RWPE1 (cell line): ENCODE measurements around the gene PLA2G2F.

Experiments used
- CTCF ChIA-PET: fragments of 350-600 bp; sonication (Branson Sonifier 250); formaldehyde crosslinking; extraction: SDS; loops from one replicate; lab custom pipeline; 2021; lab: Yijun Ruan, JAX
- POLR2A ChIA-PET: fragments of 400-600 bp; formaldehyde crosslinking; extraction: SDS; loops from one replicate; lab custom pipeline; 2020; ENCODE audit warnings: antibody characterized with exemption; ENCODE audit not compliant: low non-redundant PET; lab: Yijun Ruan, JAX
- DNase-seq: peaks from one replicate; pipeline ENCODE4 v3.0.0; 2012; ENCODE audit warnings: low spot score
- H3K27ac ChIP-seq: fragments of 450-650 bp; 2 replicates; pipeline ENCODE4 v1.5.1; 2017
- CTCF ChIP-seq: fragments of 450-650 bp; conservative IDR thresholded peaks from 2 replicates; pipeline ENCODE4 v1.5.1; 2017; ENCODE audit warnings: low read depth, mild to moderate bottlenecking

Gene PLA2G2F

GRCh38 chr1:20138961-20139550, at the start of gene PLA2G2F:
Gene PLA2G2F, plus strand, starts transcription at chr1:20139323. Its CDS starts 105 bp downstream, at chr1:20139428.
- no peak within 1 kb of the TSS for H3K27ac ChIP-seq
- TF ChIP-seq CTCF: no peak
- DNase-seq: no peak
- ChIA-PET CTCF (no interaction called here), POLR2A (no interaction called here)

GRCh38 chr1:20089328-20090077, 49.6 kb upstream of the PLA2G2F start:
- H3K27ac ChIP-seq: no peak overlapping the region
- POLR2A ChIA-PET: no interaction called here
- no peak for TF ChIP-seq CTCF
- peak; percentile 50 for DNase-seq
- CTCF ChIA-PET: interaction anchor here (0.6 to 1.7 kb wide), 2 partner anchors 63 to 404 kb away, joined by 3 to 6 read pairs; no protein-coding TSS in a partner anchor

GRCh38 chr1:20090119-20090518, 49.0 kb upstream of the PLA2G2F start:
- H3K27ac ChIP-seq: no peak overlapping the region
- TF ChIP-seq CTCF: no peak
- no peak for DNase-seq
- CTCF ChIA-PET: interaction anchor here (0.6 to 1.7 kb wide), 3 partner anchors 61 to 403 kb away, joined by 3 to 6 read pairs (median 4); no protein-coding TSS in a partner anchor
- POLR2A ChIA-PET: no interaction called here

- CTCF ChIA-PET: interaction anchor here (0.6 to 1.7 kb wide), 3 partner anchors 61 to 386 kb away, joined by 3 to 6 read pairs (median 4); no protein-coding TSS in a partner anchor
- POLR2A ChIA-PET: no interaction called here
- TF ChIP-seq CTCF: no peak
- no peak for DNase-seq
- no peak overlapping the region for H3K27ac ChIP-seq
Measured at GRCh38 chr1:20090641-20091040, 48.5 kb upstream of the PLA2G2F start.

- no peak overlapping the region for H3K27ac ChIP-seq
- DNase-seq: no peak
- ChIA-PET POLR2A (no interaction called here), CTCF (no interaction called here)
- TF ChIP-seq CTCF: no peak
Measured at GRCh38 chr1:20093303-20093702, 45.8 kb upstream of the PLA2G2F start.

GRCh38 chr1:20093940-20094391, 45.2 kb upstream of the PLA2G2F start:
- H3K27ac ChIP-seq: no peak overlapping the region
- no peak for TF ChIP-seq CTCF
- DNase-seq: no peak
- ChIA-PET CTCF (no interaction called here), POLR2A (no interaction called here)
